GM23338 (cell line): ENCODE measurements around the gene KCNH6. TPM values are rescaled to one million over a fixed set of nuclear protein-coding genes. Genes with fewer than 3 reads are reported as not detected.

ENCODE experiments used
- ATAC-seq: fragments of 200-7000 bp; cut with Tn5 transposase; 3 replicates; pipeline ENCODE4 v1.9.1; 2020
- DNase-seq: peaks from one replicate; pipeline ENCODE4 v3.0.0-alpha.2; 2015; ENCODE audit warnings: low spot score
- H2AFZ ChIP-seq: fragments of 200-600 bp; sonication (generic); 2 replicates; pipeline ENCODE4 v1.8.0; 2016; ENCODE audit warnings: antibody characterized with exemption, mild to moderate bottlenecking, moderate library complexity
- H3F3A ChIP-seq: fragments of 200-600 bp; sonication (generic); replicated peaks from 2 replicates; pipeline ENCODE4 v1.8.0; 2017; ENCODE audit warnings: antibody characterized with exemption, mixed run types, low read depth
- H3K27ac ChIP-seq: fragments of 200-600 bp; sonication (generic); 2 replicates; pipeline ENCODE4 v1.6.1; 2016; ENCODE audit warnings: low read depth
- H3K27me3 ChIP-seq: fragments of 200-600 bp; sonication (generic); 2 replicates; pipeline ENCODE4 v1.8.0; 2016; ENCODE audit warnings: mild to moderate bottlenecking, mixed run types, moderate library complexity; ENCODE audit not compliant: insufficient read depth
- H3K36me3 ChIP-seq: fragments of 200-600 bp; sonication (generic); 2 replicates; pipeline ENCODE4 v1.8.0; 2016; ENCODE audit warnings: mild to moderate bottlenecking; ENCODE audit not compliant: insufficient read depth
- H3K4me1 ChIP-seq: fragments of 200-600 bp; sonication (generic); 2 replicates; pipeline ENCODE4 v1.8.0; 2016; ENCODE audit warnings: mild to moderate bottlenecking, moderate library complexity; ENCODE audit not compliant: insufficient read depth
- H3K4me2 ChIP-seq: fragments of 200-600 bp; sonication (generic); 2 replicates; pipeline ENCODE4 v1.7.1; 2017; ENCODE audit warnings: mixed run types
- H3K4me3 ChIP-seq: fragments of 200-600 bp; sonication (generic); 2 replicates; pipeline ENCODE4 v1.6.1; 2016; ENCODE audit warnings: mixed run types
- H3K79me2 ChIP-seq: fragments of 200-600 bp; sonication (generic); replicated peaks from 2 replicates; pipeline ENCODE4 v1.8.0; 2017; ENCODE audit warnings: mild to moderate bottlenecking; ENCODE audit not compliant: insufficient read depth
- H3K9me2 ChIP-seq: fragments of 200-600 bp; sonication (generic); 2 replicates; pipeline ENCODE4 v1.8.0; 2017; ENCODE audit not compliant: insufficient read depth
- H4K20me1 ChIP-seq: fragments of 200-600 bp; sonication (generic); replicated peaks from 2 replicates; pipeline ENCODE4 v1.8.0; 2017; ENCODE audit warnings: mild to moderate bottlenecking; ENCODE audit not compliant: insufficient read depth
- H3K27ac Mint-ChIP-seq: 2 replicates; pipeline ENCODE4 v1.8.0; 2020; ENCODE audit warnings: inconsistent platforms, mild to moderate bottlenecking, moderate library complexity, mixed read lengths
- H3K27me3 Mint-ChIP-seq: 3 replicates; pipeline ENCODE4 v1.8.0; 2022; ENCODE audit warnings: low read depth, mild to moderate bottlenecking, moderate library complexity, mixed read lengths, inconsistent platforms; ENCODE audit not compliant: insufficient read depth, poor library complexity
- H3K36me3 Mint-ChIP-seq: 3 replicates; pipeline ENCODE4 v1.8.0; 2021; ENCODE audit warnings: low read depth, mild to moderate bottlenecking, inconsistent platforms, moderate library complexity, mixed read lengths
- H3K4me1 Mint-ChIP-seq: 3 replicates; pipeline ENCODE4 v1.8.0; 2020; ENCODE audit warnings: mild to moderate bottlenecking, inconsistent platforms, mixed read lengths
- H3K4me3 Mint-ChIP-seq: 3 replicates; pipeline ENCODE4 v1.8.0; 2021; ENCODE audit warnings: moderate library complexity, mild to moderate bottlenecking, inconsistent platforms, mixed read lengths
- H3K9me3 Mint-ChIP-seq: 3 replicates; pipeline ENCODE4 v1.8.0; 2020; ENCODE audit warnings: moderate library complexity, mild to moderate bottlenecking, inconsistent platforms, mixed read lengths
- CREB1 ChIP-seq: fragments of 250-450 bp; sonication (Bioruptor Pico); IDR thresholded peaks from 2 replicates; pipeline ENCODE4 v1.5.0; 2020; ENCODE audit warnings: low read depth, mild to moderate bottlenecking, moderate library complexity
- CTCF ChIP-seq, 2 experiments: fragments of 200-600 bp in 1 of 2; sonication (generic) in 1 of 2; conservative IDR thresholded peaks; 2 replicates each; pipeline versions ENCODE4 v1.5.1 to v1.6.1; 2016 to 2017; ENCODE audit warnings: antibody characterized with exemption in 2 of 2, low read depth in 2 of 2, mild to moderate bottlenecking in 2 of 2, moderate library complexity in 1 of 2
- ETS1 ChIP-seq: IDR thresholded peaks from 2 replicates; pipeline ENCODE4 v1.6.1; 2016; ENCODE audit warnings: antibody characterized with exemption
- EZH2 ChIP-seq: fragments of 200-600 bp; sonication (generic); IDR thresholded peaks from one replicate; pipeline ENCODE4 v1.8.0; 2017; ENCODE audit warnings: antibody characterized with exemption, mild to moderate bottlenecking, low read depth; ENCODE audit not compliant: unreplicated experiment
- EZH2phosphoT487 ChIP-seq: fragments of 200-600 bp; sonication (generic); IDR thresholded peaks from one replicate; pipeline ENCODE4 v1.8.1; 2018; ENCODE audit warnings: antibody characterized with exemption; ENCODE audit not compliant: unreplicated experiment
- JUNB ChIP-seq: IDR thresholded peaks from one replicate; pipeline ENCODE4 v1.6.1; 2016; ENCODE audit warnings: antibody characterized with exemption; ENCODE audit not compliant: unreplicated experiment
- NANOG ChIP-seq: IDR thresholded peaks from 2 replicates; pipeline ENCODE4 v1.6.1; 2016; ENCODE audit warnings: antibody characterized with exemption, borderline replicate concordance
- POLR2AphosphoS5 ChIP-seq: IDR thresholded peaks from 2 replicates; pipeline ENCODE4 v1.6.1; 2016; ENCODE audit warnings: antibody characterized with exemption, low read depth
- REST ChIP-seq: IDR thresholded peaks from one replicate; pipeline ENCODE4 v1.6.1; 2018; ENCODE audit warnings: antibody characterized with exemption; ENCODE audit not compliant: unreplicated experiment
- STAT1 ChIP-seq: IDR thresholded peaks from one replicate; pipeline ENCODE4 v1.6.1; 2016; ENCODE audit warnings: antibody characterized with exemption; ENCODE audit not compliant: unreplicated experiment
- ZNF331 ChIP-seq: fragments of 250-450 bp; sonication (Bioruptor Pico); IDR thresholded peaks from 2 replicates; pipeline ENCODE4 v1.5.0; 2020; ENCODE audit warnings: low read depth, mild to moderate bottlenecking, moderate library complexity
- ZNF462 ChIP-seq: fragments of 250-450 bp; sonication (Bioruptor Pico); IDR thresholded peaks from 2 replicates; pipeline ENCODE4 v1.5.0; 2020; ENCODE audit warnings: mild to moderate bottlenecking, moderate library complexity
- polyA plus RNA-seq: library from polyadenylated mRNA; unstranded; fragments of >200 nt; fragmentation: Nextera tagmentation; extraction: Ambion mirVana; gene quantifications from 2 replicates; pipeline ENCODE4 v1.2.1, GENCODE V29; 2016
- total RNA-seq: library from RNA; depleted of rRNA; stranded (reverse); fragments of >200 nt; shearing (Covaris generic); gene quantifications from 2 replicates; pipeline ENCODE4 v1.2.3, GENCODE V29; 2014

KCNH6 gene
- total and polyA plus RNA-seq, 2 experiments from 2014 or later: 1.3 to 2.8 TPM

- Histone ChIP-seq H3K27ac (no peak overlapping the region), H4K20me1 (no peaks in the 10 kb centered on the region), H3F3A (no peaks in the 10 kb centered on the region), H3K36me3 (no peaks in the 10 kb centered on the region), H3K79me2 (no peaks in the 10 kb centered on the region), H2AFZ (no peak overlapping the region), H3K4me1 (no peaks in the 10 kb centered on the region), H3K9me2 (0 out of 2 replicates have a peak, but pooled peaks cover 4% of the 10 kb centered on the region), H3K4me3 (no peak overlapping the region), H3K4me2 (no peak overlapping the region), H3K27me3 (no peaks in the 10 kb centered on the region)
- DNase-seq (no peak), ATAC-seq (no peak)
- H3K4me1 Mint-ChIP-seq: no peaks in the 10 kb centered on the region; the same call in 2 of the 3 replicates
- peaks cover 11% of the 10 kb centered on the region for H3K9me3 Mint-ChIP-seq
- H3K4me3 Mint-ChIP-seq: no peak overlapping the region
- peaks cover 11% of the 10 kb centered on the region for H3K27me3 Mint-ChIP-seq
- H3K36me3 Mint-ChIP-seq: no peaks in the 10 kb centered on the region
- no peak for TF ChIP-seq JUNB
- TF ChIP-seq EZH2: no peak
- no peak for TF ChIP-seq ETS1
- TF ChIP-seq STAT1: no peak
- TF ChIP-seq CREB1: no peak
- no peak for TF ChIP-seq ZNF462 (CRISPR knock-in tag)
- no peak for TF ChIP-seq CTCF (conservative IDR thresholded peaks at IDR 0.05; ENCODE audit: low read depth in 2 of 2)
- TF ChIP-seq EZH2phosphoT487: no peak
- no peak for TF ChIP-seq REST
- TF ChIP-seq POLR2AphosphoS5: no peak
- TF ChIP-seq NANOG: no peak
- TF ChIP-seq ZNF331 (CRISPR knock-in tag): no peak
- no peak overlapping the region for H3K27ac Mint-ChIP-seq
Measured at GRCh38 chr17:63504261-63504660, 18.9 kb upstream of the KCNH6 start.
